HG03378 (cell line): ENCODE data around the gene GTF2A1.
"Not testable (repeated sequence)": the region's sequence is repeated elsewhere in the genome, so short reads cannot be mapped to it uniquely, and the experiment has no call there.

Experiments used
- ATAC-seq: cut with Tn5 transposase; IDR thresholded peaks from one replicate; pipeline ENCODE4 v1.9.1; 2021; ENCODE audit warnings: mild to moderate bottlenecking, moderate library complexity; ENCODE audit not compliant: unreplicated experiment

Gene GTF2A1

DNA sequence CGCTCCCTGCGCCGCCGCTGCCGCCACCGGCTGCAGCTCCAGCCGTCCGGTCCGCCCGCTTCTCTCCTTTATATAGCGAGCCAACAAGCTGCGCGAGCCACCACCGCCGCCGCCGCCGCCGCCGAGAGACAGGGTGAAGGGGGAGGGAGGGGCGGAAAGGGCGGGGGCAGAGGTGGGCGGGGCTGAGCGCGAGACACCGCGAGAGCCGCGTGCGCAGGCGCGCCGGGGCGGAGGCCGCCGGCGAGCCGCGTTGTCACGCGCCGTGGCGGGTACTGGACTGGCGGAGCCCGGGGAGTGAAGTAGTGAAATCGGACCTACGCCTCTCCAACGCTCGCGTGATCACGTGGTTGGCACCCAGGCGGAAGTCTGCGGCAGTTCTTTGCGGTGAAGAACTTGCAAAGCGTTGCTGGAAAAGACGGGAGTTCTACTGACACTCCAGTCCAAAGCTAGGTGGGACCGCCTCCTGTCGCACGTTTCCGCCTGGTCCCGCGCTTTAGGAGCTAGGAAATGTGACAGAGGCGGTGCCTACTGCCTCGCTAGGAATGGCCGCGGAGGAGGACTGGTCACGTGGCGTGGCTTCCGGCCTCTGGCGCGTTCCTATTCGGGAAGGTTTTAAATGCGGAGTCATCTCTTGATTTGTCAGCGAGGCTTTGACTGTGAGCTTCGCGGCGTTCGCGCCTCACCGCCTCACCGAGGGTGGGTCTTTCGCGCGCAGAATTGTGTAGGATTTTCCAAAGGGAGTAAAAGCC lies at the start of gene GTF2A1:
Gene GTF2A1 (minus strand): TSS at position 130 of the 749 bp plus-strand sequence. CDS start 441 bp downstream, outside the sequence.
- ATAC-seq = peak; percentile 76

DNA sequence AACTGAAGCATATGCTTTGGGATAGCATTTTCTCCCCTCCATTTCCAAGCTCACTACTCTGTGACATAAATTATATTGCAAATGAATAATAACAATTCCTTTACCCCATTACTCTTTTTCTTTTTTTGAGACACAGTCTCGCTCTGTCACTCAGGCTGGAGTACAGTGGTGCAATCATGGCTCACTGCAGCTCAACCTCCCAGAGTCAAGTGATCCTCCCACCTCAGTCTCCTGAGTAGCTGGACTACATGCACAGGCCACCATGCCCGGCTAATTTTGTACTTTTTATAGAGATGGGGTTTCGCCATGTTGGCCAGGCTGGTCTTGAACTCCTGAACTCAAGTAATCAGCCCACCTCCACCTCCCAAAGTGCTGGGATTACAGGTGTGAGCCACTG lies 49.2 kb upstream of the GTF2A1 start:
- no peak for ATAC-seq

DNA sequence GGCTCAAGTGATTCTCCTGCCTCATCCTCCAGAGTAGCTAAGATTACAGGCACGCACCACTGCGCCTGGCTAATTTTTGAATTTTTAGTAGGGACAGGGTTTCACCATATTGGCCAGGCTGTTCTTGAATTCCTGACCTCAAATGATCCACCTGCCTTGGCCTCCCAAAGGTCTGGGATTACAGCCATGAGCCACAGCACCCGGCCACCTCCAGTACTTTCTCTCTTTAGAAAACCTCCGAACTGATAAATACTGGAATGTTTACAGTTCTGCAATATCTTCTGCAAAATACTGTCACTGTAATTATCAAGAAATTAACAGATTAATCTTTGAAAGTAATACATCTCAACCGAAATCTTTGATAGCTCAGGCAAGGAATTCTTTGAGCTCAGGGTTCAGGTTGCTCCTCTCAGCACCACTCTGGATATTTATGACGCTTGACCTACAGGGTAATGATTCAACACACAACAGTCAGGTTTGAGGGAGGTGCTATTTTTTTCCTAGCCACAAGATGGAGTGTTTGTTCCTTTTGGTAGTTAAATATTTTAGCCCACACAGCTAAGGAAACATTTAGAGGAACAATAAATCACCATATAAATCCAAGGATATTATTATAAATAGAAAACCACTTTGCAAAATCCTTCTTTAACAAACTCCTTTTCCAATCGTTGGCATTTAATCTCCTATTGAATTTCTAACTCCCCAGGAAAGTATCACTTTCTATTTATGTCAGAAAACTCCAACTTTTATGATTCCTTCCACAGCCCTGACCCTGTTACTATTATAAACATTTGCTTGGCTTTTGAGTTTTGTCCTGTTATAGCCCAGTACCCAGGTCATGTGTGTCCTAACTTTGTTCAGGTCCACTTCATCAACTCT lies 48.6 kb upstream of the GTF2A1 start:
- ATAC-seq = peak; percentile 83

DNA sequence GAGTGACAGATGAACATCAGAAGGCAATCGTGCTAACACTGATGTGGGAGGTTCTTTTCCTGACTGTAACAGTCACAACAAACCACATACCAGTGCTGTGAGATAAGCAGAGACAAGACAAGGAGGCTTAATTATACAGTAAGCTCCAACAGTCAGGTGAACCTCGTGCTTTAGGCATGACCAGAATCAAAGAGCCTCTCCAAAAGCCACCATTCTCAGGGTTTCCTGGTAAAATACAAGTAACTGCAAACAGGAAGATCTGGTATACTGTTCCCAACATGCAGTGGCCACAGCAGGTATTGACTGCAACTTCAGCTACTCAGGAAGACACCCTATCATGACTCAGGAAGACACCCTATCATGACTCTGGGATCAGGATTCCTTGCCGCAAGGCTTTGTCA lies 47.3 kb upstream of the GTF2A1 start:
- no peak for ATAC-seq

DNA sequence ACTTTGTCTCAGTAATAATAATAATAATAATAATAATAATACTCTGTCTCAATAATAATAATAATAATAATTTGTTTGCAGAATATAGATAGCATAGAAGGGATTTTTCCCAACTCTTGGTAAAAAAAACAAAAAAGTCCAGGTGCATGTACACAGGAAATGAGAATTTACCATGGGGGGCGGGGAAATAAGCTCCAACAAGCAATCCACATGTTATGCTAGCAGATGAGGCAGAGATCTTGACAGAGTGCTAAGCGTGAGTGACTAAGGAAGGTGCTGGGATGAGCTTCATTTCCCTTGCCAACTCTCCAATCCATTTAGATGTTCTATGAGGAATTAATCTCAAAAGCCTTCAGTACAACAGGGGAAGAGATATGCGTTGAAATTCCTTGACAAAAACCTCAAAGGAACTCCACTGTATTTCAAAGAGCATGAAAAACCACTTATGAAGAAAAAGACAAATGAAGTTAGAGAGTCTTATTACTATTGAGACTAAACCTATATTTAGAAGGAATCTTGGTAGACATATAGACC lies 44.9 kb upstream of the GTF2A1 start:
- ATAC-seq = no peak

DNA sequence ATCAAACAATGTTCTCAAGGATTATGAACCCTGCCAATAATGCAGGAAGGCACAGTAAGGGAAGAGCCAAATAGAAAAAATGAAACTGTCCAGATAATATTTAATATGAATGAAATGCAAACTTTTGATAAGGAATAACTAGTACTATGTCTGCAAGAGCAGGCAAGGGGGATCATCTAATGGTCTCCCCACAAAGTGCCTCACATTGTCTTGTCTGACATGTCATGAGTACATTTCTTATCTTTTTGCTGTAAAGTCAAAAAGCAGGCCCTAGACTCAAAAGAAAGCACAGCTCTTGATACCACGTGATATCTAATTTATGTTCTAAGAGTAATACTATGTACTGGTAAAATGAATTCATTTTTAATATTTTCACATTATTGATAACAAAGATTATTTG lies 43.9 kb upstream of the GTF2A1 start:
- ATAC-seq = no peak

DNA sequence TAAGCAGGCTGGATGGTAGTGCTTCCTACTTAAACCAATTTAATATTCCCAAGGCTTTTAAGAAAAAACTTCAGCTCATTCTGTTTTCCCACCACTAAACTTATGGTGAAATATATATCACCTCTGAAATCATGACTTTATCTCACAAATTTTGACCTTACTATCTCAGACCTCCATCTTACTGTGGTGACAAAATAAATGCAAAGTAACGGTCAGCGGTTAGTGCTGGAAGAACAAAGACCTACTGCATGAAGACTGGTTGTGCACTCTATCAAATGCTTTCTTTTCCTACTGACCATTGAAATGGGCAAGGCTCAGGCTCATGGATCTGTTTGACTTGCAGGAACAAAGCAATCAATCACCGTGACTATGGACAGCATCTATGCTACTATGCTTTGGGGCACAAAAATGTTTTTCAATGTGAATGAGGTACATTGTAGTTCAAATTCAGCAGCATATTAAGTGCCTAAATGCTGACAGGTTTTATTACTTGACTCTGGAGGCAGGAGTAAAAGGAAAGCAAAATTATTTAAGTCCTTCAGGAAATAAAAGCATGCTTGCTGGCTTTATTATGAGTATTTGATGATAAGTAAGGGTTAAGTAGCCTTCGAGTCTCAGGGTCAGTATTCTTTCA lies 43.1 kb upstream of the GTF2A1 start:
- no peak for ATAC-seq

DNA sequence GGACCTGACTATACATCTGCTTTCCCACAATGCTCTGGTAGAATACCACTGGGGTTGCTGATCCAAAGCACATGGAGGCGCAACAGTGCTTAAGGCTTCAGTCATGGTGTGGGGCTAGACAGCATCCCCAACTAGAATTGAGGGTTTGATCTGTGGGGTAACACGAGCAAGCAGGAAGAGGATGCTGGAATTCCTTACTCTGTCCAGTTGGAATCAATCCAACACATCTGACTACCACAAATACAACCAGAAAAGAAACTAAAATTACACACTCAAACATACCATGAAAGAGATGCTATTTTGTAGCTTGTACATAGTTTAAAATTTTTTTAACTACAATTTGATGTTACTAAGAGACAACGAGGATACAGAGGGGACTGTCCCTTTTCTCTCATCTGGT lies 40.4 kb upstream of the GTF2A1 start:
- no peak for ATAC-seq

DNA sequence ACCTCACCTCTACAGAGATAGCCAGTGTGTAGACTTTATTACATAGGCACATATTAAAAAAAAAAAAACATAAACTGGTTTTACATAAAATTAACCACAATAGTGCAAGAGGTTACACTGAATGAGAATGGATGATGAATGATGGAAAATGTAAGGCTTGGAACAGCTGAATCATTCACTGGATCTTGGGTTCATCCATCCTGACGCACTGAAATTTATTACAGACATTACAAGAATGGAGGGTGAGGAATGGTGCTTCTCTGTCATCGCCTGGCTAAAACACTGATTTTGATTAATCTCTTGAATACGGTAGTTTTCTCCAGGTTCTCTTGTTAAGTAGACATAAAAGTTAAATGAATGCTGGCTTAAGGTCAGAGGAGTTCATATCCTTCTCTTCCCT lies 40.0 kb upstream of the GTF2A1 start:
- no peak for ATAC-seq

DNA sequence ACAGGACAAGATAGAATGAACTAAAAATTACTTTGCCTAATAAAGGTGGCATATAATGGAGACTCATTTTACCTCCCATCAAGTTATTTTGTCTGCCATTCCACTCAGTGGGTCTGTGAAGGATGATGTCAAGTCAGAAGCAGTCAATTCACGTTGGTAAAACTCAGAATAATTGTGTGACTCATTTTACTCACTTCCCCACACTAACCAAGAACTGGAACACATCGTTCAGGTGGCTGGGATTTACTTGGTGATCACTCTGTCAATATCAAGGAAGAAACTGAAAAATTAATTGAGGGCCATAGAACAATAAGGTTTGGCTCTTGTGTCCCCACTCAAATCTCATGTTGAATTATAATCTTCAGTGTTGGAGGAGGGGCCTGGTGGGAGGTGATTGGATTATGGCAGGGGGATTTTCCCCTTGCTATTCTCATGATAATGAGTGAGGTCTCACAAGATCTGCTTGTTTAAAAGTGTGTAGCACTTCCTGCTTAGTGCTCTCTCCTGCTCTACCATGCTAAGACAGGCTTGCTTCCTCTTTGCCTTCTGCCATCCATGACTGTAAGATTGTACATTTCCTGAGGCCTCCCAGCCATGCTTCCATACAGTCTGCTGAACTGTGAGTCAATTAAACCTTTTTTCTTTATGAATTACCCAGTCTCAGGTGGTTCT lies 35.7 kb upstream of the GTF2A1 start:
- peak; percentile 75 for ATAC-seq

DNA sequence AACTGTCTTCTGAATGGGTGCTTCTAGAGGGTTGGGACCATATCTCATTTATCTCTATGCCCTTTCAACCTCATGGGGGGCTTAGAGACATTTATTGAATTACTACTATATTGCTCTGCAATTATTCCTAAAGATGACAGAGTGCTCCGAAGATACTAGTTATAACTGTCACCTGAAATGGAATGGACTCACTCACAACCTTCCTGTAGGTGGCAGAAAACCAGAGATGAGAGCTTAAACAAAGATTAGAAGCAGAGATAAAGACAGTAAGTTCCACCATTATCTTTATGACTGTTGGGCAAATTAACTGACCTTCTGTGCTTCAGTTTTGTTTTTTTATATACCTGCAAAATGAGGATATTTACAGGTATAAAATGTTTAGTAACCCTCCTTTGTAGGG lies 31.5 kb upstream of the GTF2A1 start:
- ATAC-seq = no peak

DNA sequence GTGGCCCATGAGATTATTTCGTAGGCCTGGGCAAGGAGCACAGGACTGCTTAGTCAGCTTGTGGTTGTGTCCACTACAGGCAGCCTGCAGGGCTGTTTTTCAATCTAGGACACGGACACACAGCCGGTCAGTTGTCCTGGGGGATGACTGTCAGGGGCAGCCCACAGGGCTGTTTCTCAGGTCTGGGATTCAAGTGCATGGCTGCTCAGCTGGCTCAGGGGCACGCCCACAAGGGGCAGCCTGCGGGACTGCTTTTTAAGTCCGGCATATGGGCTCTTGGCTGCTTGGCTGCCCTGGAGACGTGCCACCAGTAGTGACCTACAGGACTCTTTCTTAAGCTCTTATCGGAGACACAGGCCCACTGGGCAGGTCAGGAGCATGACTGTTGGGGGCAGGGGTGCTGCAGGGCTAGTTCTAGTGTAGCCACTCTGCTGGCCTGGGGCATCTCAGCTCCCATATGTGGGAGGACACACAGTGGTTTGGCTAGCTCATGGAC lies 26.6 kb upstream of the GTF2A1 start:
- no peak for ATAC-seq

DNA sequence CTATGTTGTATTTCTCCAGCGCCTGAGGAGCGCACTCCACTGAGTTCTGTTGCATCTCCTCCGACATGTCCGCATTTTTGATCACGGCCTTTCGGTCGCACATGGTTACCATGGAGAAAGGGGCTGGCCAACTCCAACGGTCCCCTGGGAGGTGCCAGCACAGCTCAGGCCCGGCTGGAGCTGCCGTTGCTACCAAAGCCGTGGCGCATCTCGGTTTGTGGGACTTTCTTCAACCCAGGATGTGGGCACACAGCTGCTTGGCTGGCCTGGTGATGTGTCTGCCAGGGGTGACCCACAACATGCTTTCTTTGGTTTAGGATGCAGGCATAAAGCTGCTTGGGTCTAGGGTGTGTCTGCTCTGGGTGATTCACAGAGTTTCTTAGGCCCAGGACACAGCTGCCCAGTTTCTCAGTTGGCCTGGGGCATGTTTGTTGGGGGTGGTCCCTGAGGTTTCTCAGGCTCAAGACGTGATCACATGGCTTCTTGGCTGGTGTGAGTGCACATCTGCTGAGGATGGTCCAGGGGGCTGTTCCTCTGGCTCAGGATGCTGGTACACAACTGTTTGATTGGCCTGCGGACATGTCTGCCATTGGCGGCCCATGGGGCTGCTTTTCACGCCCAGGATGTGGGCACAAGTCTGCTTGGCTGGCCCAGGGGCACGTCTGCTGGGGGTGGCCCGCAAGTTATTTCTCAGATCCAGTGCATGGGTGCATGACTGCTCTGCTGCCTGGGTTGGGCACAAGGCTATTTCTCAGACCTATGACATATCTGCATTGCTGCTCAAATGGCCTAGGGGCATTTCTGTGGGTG lies 25.9 kb upstream of the GTF2A1 start:
- no peak for ATAC-seq

DNA sequence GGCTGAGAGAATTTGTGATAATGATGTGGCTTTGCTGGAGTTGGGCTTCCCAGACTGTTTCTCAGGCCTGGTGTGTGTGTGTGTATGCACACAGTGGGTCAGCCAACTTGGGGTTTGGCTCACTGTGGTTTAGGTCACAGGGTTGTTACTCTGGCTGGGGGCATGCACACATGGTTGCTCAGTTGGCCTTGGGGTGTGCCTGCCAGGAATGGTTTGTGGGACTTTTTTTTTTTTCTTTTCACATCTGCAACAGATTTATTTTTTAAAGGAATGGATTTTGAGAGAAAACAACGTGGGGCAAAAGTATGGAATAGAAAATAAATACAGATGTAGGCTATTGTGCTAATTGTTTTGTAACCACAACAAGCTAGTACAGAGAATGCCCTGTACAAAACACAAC lies 25.0 kb upstream of the GTF2A1 start:
- ATAC-seq = no peak

DNA sequence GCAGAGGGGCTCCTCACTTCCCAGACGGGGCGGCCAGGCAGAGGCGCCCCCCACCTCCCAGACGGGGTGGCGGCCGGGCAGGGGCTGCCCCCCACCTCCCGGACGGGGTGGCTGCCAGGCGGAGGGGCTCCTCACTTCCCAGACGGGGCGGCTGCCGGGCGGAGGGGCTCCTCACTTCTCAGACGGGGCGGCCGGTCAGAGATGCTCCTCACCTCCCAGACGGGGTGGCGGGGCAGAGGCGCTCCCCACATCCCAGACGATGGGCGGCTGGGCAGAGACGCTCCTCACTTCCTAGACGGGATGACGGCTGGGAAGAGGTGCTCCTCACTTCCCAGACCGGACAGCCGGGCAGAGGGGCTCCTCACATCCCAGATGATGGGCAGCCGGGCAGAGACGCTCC lies 23.7 kb upstream of the GTF2A1 start:
- ATAC-seq = not testable (repeated sequence)

DNA sequence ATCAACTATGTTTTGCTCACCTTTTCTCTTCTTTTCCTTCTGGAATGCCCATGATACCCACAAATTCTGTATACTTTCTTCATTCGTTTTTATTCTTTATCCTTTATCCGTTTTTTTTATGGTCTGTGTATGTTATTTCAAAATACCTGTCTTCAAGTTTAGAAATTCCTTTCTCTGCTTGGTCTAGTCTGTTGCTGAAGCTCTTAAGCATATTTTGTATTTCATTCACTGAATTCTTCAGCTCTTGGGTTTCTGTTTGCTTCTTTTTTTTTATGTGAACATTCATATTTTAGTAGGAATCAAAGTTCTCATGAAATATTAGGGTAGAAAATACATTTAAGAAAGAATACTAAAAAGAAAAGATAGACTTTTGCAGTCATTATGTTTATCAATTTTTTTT lies 22.7 kb upstream of the GTF2A1 start:
- ATAC-seq = no peak

DNA sequence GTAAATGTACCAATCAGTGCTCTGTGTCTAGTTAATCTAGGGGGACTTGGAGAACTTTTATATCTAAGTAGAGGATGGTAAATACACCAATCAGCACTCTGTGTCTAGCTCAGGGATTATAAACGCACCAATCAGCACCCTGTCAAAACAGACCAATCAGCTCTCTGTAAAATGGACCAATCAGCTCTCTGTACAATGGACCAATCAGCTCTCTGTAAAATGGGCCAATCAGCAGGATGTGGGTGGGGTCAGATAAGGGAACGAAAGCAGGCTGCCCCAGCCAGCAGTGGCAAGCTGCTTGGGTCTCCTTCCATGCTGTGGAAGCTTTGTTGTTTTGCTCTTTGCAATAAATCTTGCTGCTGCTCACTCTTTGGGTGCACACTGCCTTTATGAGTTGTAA lies 16.1 kb upstream of the GTF2A1 start:
- ATAC-seq = not testable (repeated sequence)

DNA sequence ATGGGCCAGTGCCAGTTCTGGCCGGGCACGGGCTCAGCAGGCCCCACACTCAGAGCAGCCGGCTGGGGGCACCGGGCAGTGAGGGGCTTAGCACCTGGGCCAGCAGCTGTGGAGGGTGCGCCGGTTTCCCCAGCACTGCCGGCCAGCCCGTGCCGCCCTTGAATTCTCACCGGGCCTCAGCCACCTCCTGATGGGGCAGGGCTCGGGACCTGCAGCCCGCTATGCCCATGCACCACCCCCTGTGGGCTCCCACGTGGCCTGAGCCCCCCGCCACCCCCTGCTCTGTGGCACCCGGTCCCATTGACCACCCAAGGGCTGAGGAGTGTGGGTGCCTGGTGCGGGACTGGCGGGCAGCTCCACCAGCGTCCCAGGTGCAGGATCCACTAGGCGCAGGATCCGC lies 15.4 kb upstream of the GTF2A1 start:
- no peak for ATAC-seq

DNA sequence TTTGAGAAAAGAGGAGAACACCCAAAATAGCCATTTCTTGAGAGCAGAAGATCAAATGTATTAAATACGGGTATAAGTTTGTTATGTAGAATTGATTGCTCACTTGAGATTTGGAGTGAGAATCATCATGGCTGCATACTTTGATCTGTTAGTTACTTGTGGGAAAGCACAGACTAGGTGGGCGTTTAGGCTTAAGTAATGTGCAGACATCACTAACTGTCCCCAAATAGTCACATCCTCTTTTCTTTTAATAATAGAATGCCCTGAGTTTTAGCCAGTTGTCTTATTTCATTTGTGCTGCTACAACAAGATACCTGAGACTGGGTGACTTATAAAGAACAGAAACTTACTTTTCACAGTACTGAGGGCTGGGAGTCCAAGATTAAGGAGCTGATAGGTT lies 14.3 kb upstream of the GTF2A1 start:
- peak; percentile 68 for ATAC-seq

DNA sequence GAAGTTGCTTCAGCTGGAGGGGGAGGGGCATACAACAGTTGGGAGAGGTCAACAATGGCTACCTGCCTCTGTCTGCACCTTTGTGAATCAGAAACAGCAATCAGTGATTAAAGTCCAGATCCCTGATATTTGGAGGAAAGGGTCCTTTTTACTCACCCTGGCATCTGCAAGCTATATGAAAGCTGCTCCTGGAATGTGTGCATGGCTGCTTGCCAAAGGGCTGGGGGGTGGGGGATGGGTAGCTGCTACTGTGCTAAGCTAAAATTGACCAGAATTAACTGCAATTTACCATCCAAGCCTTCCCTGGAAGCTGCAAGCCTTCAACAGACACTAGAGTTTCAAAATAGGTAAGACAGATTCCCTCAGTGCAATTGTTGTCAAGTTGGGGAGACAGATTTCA lies 13.5 kb upstream of the GTF2A1 start:
- no peak for ATAC-seq
